Measurements from ENCODE around the gene TSN. TPM values are rescaled to one million over a fixed set of nuclear protein-coding genes. Genes with fewer than 3 reads are reported as not detected.
"Not testable (repeated sequence)": the region's sequence is repeated elsewhere in the genome, so short reads cannot be mapped to it uniquely, and the experiment has no call there.

TSN gene
- polyA plus RNA-seq, 4 donors, result 16.2 to 53.8 (median 29.8) TPM

DNA sequence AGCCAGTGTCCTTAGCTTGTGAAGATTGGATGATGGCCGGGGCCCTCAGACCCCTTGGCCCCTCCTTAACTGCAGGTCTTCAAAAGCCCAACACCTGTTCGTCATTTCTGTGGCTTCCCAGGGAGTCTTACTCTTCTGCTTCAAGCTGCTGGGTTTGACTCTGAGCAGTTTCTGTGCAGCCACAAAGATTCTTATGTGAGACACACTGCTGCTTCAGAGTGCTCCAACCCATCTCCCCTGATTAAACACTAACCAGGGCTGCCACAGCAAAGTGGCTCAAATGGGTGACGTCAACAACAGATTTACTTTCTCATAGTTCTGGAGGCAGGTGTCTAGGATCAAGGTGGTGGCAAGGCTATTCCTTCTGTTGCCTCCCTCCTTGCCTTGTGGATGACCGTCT, 40.8 kb downstream of the TSN start:
- H3K27ac ChIP-seq (ENCODE audit: low read depth in 1 of 3, low read length in 2 of 3), result no peak overlapping the region
- peaks cover 0 to 1% (median 0%) of the 10 kb centered on the region in 3 donors for H3K27me3 ChIP-seq (ENCODE audit: control insufficient read depth in 3 of 3, insufficient read depth in 3 of 3, low read length in 3 of 3)
- H3K36me3 ChIP-seq (ENCODE audit: control insufficient read depth in 3 of 3, insufficient read depth in 2 of 3, low read depth in 1 of 3, low read length in 3 of 3), result no peaks in the 10 kb centered on the region
- 74 to 83% (median 79%) methylated on average over 4 of the region's 4 CpGs for WGBS, 3 donors
- no peak overlapping the region for H3K4me3 ChIP-seq (ENCODE audit: low read depth in 1 of 3, low read length in 3 of 3)
- DNase-seq (no peak), FAIRE-seq (no peak)
- H3K9me3 ChIP-seq (ENCODE audit: control insufficient read depth in 2 of 2, insufficient read depth in 1 of 2, low read depth in 1 of 2, low read length in 1 of 2), result peaks cover 0 to under 1% of the 10 kb centered on the region in 2 donors
- H3K4me1 ChIP-seq (ENCODE audit: control insufficient read depth in 3 of 3, insufficient read depth in 2 of 3, low read depth in 1 of 3, low read length in 2 of 3), result no peaks in the 10 kb centered on the region

DNA sequence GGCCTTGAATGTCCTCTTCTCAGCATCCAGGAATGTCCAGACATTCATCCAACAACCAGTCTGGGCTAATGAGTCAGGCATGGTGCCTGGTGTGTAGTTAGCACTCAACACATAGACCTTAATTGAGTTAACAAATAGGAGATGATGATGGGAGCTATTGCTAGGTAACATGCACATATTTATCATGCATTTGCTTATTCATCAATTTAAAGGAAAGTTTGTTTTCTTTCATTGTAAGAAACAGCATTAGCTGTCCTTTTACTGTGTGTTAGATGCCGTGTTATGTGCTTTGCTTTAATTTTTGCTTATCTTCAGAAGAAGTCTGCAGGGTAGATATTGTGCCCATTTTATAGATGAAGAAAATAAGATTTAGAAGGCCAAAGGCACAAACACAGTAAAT, 43.2 kb downstream of the TSN start:
- no peaks in the 10 kb centered on the region for H3K36me3 ChIP-seq (ENCODE audit: control insufficient read depth in 3 of 3, insufficient read depth in 2 of 3, low read depth in 1 of 3, low read length in 3 of 3)
- WGBS, 3 donors, result 79 to 91% (median 87%) methylated on average over 1 of the region's 1 CpG
- DNase-seq, result no peak
- no peak for FAIRE-seq
- no peaks in the 10 kb centered on the region for H3K4me1 ChIP-seq (ENCODE audit: control insufficient read depth in 3 of 3, insufficient read depth in 2 of 3, low read depth in 1 of 3, low read length in 2 of 3)
- H3K9me3 ChIP-seq (ENCODE audit: control insufficient read depth in 2 of 2, insufficient read depth in 1 of 2, low read depth in 1 of 2, low read length in 1 of 2), result peaks cover 0 to 10% of the 10 kb centered on the region in 2 donors
- H3K27me3 ChIP-seq (ENCODE audit: control insufficient read depth in 3 of 3, insufficient read depth in 3 of 3, low read length in 3 of 3), result no peaks in the 10 kb centered on the region
- no peak overlapping the region for H3K27ac ChIP-seq (ENCODE audit: low read depth in 1 of 3, low read length in 2 of 3)
- no peak overlapping the region for H3K4me3 ChIP-seq (ENCODE audit: low read depth in 1 of 3, low read length in 3 of 3)

DNA sequence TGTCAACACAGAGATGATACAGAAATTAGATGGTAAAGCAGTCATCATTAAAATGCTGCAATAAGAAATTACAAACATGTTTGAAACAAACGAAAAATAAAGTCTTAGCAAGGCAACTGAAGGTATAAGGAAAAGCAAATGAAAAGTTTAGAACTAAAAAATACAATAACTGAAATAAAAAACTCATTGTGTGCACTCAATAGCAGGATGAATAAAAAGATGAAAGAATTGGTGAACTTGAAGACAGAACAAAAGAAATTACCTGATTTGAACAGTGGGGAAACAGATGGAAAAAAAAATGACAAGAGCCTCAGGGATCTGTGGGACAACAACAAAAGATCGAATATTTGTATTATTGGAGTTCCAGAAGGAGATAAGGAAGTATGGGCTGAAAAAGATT, 46.5 kb downstream of the TSN start:
- no peaks in the 10 kb centered on the region for H3K27me3 ChIP-seq (ENCODE audit: control insufficient read depth in 3 of 3, insufficient read depth in 3 of 3, low read length in 3 of 3)
- FAIRE-seq, result no peak
- peaks cover 0 to 10% of the 10 kb centered on the region in 2 donors for H3K9me3 ChIP-seq (ENCODE audit: control insufficient read depth in 2 of 2, insufficient read depth in 1 of 2, low read depth in 1 of 2, low read length in 1 of 2)
- no peaks in the 10 kb centered on the region for H3K4me1 ChIP-seq (ENCODE audit: control insufficient read depth in 3 of 3, insufficient read depth in 2 of 3, low read depth in 1 of 3, low read length in 2 of 3)
- H3K4me3 ChIP-seq (ENCODE audit: low read depth in 1 of 3, low read length in 3 of 3), result no peak overlapping the region
- 43 to 67% (median 54%) methylated on average over 2 of the region's 2 CpGs for WGBS, 3 donors
- no peaks in the 10 kb centered on the region for H3K36me3 ChIP-seq (ENCODE audit: control insufficient read depth in 3 of 3, insufficient read depth in 2 of 3, low read depth in 1 of 3, low read length in 3 of 3)
- no peak overlapping the region for H3K27ac ChIP-seq (ENCODE audit: low read depth in 1 of 3, low read length in 2 of 3)
- no peak for DNase-seq

DNA sequence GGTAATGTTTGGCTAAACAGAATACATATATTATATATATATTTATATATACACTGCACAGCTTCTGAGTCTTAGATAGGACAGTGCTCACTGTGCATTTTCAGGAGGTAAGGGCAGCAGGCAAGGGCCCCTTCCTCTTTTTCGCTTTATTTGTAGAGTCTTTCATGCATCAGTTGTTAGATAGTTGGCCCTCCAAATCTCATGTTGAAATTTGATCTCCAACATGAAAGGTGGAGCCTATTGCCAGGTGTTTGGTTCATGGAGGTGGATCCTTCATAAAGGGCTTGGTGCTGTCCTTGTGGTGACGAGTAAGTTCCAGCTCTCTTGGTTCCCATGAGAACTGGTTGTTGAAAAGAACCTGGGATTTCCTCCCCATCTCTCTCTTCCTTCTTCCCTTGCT, 48.1 kb downstream of the TSN start:
- H3K4me1 ChIP-seq (ENCODE audit: control insufficient read depth in 3 of 3, insufficient read depth in 2 of 3, low read depth in 1 of 3, low read length in 2 of 3), result no peaks in the 10 kb centered on the region
- H3K9me3 ChIP-seq (ENCODE audit: control insufficient read depth in 2 of 2, insufficient read depth in 1 of 2, low read depth in 1 of 2, low read length in 1 of 2), result peaks cover 0 to 10% of the 10 kb centered on the region in 2 donors
- H3K4me3 ChIP-seq (ENCODE audit: low read depth in 1 of 3, low read length in 3 of 3), result no peak overlapping the region
- H3K27me3 ChIP-seq (ENCODE audit: control insufficient read depth in 3 of 3, insufficient read depth in 3 of 3, low read length in 3 of 3), result no peaks in the 10 kb centered on the region
- DNase-seq (no peak), FAIRE-seq (no peak)
- no peak overlapping the region for H3K27ac ChIP-seq (ENCODE audit: low read depth in 1 of 3, low read length in 2 of 3)
- 49 to 74% (median 56%) methylated on average over 2 of the region's 2 CpGs for WGBS, 3 donors
- no peaks in the 10 kb centered on the region for H3K36me3 ChIP-seq (ENCODE audit: control insufficient read depth in 3 of 3, insufficient read depth in 2 of 3, low read depth in 1 of 3, low read length in 3 of 3)

DNA sequence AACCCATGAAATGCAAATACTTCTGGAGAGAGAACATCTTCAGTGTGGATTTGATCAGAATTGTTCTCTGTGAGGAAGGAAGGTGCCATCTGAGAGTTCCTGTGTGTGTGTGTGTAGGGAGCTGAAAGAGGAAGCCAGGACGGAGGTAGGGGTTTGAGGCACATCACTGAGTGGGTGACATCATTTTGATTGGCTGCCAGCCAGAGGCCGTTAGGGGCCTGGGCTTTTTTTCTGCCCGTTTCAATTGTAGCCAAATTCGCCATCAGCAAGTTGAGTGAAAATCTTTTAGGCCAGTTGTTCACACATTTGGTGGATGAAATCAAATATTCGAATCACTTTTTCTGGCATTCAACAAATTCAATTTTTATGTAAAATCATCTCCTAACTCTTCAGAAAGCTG, 48.9 kb downstream of the TSN start:
- 15 to 25% (median 19%) methylated on average over 5 of the region's 5 CpGs for WGBS, 3 donors
- no peaks in the 10 kb centered on the region for H3K4me1 ChIP-seq (ENCODE audit: control insufficient read depth in 3 of 3, insufficient read depth in 2 of 3, low read depth in 1 of 3, low read length in 2 of 3)
- H3K27me3 ChIP-seq (ENCODE audit: control insufficient read depth in 3 of 3, insufficient read depth in 3 of 3, low read length in 3 of 3), result no peaks in the 10 kb centered on the region
- no peak for FAIRE-seq
- no peaks in the 10 kb centered on the region for H3K36me3 ChIP-seq (ENCODE audit: control insufficient read depth in 3 of 3, insufficient read depth in 2 of 3, low read depth in 1 of 3, low read length in 3 of 3)
- DNase-seq, result no peak
- no peak overlapping the region for H3K4me3 ChIP-seq (ENCODE audit: low read depth in 1 of 3, low read length in 3 of 3)
- H3K27ac ChIP-seq (ENCODE audit: low read depth in 1 of 3, low read length in 2 of 3), result no peak overlapping the region
- H3K9me3 ChIP-seq (ENCODE audit: control insufficient read depth in 2 of 2, insufficient read depth in 1 of 2, low read depth in 1 of 2, low read length in 1 of 2), result peaks cover 0 to 10% of the 10 kb centered on the region in 2 donors

DNA sequence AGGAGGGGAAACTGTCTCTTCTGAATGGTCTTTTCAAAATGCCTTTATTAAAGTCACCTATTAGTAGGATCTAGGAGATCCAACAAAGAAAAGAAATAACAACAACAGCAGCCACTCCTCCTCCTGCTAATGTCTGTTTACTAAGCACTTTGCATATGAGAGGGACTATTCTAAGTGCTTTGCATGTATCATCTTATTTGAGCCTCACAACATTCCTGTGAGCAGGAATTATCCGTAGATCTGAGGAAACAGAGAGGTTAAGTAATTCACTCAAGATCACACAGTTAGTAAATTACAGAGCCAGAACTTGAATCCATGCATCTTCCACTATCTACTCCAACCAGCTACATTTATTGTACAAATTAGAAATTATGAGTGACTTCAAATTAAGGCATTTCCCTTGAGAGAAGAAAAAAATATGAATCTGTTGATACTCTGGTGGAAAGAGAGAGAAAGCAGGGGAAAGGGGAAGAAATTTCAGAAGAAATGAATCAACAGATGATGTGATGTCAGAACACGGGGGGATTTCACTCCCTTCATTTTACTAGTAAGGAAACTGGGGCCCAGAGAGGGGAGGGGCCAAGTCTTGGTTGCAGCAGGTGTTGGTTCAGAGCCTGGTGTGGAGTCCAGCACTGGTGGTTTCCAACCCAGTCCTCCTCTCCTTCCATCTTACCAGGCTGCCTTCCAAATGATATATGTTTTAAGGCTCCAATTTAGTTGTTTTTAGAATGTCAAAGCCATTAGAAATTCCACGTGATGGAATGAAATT, 49.7 kb downstream of the TSN start:
- no peaks in the 10 kb centered on the region for H3K4me1 ChIP-seq (ENCODE audit: control insufficient read depth in 3 of 3, insufficient read depth in 2 of 3, low read depth in 1 of 3, low read length in 2 of 3)
- DNase-seq (no peak), FAIRE-seq (no peak)
- no peak overlapping the region for H3K27ac ChIP-seq (ENCODE audit: low read depth in 1 of 3, low read length in 2 of 3)
- H3K27me3 ChIP-seq (ENCODE audit: control insufficient read depth in 3 of 3, insufficient read depth in 3 of 3, low read length in 3 of 3), result no peaks in the 10 kb centered on the region
- H3K9me3 ChIP-seq (ENCODE audit: control insufficient read depth in 2 of 2, insufficient read depth in 1 of 2, low read depth in 1 of 2, low read length in 1 of 2), result peaks cover 0 to 10% of the 10 kb centered on the region in 2 donors
- H3K36me3 ChIP-seq (ENCODE audit: control insufficient read depth in 3 of 3, insufficient read depth in 2 of 3, low read depth in 1 of 3, low read length in 3 of 3), result no peaks in the 10 kb centered on the region
- no peak overlapping the region for H3K4me3 ChIP-seq (ENCODE audit: low read depth in 1 of 3, low read length in 3 of 3)
- 46 to 59% (median 53%) methylated on average over 3 of the region's 3 CpGs for WGBS, 3 donors

DNA sequence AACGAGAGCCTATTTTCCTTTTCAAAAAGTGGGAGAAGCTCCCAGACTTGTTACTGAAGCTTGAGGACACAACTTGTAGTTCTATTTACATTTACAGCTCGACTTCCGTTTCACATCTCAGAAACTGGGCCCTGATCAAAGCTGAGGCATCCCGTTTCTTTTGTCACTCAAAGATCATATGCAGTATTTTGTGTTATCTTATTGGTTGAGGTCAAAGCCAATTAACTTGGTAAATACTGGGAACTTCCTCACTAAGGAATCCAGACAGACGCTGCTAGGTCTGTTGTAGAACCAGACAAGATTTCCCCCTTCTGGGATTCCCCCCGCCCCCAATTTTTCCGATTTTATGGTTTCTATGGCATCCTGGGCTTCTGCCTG, 50.3 kb downstream of the TSN start:
- Histone ChIP-seq H3K27me3 (ENCODE audit: control insufficient read depth in 3 of 3, insufficient read depth in 3 of 3, low read length in 3 of 3) (no peaks in the 10 kb centered on the region), H3K9me3 (ENCODE audit: control insufficient read depth in 2 of 2, insufficient read depth in 1 of 2, low read depth in 1 of 2, low read length in 1 of 2) (peaks cover 0 to 10% of the 10 kb centered on the region in 2 donors), H3K36me3 (ENCODE audit: control insufficient read depth in 3 of 3, insufficient read depth in 2 of 3, low read depth in 1 of 3, low read length in 3 of 3) (no peaks in the 10 kb centered on the region), H3K27ac (ENCODE audit: low read depth in 1 of 3, low read length in 2 of 3) (no peak overlapping the region), H3K4me1 (ENCODE audit: control insufficient read depth in 3 of 3, insufficient read depth in 2 of 3, low read depth in 1 of 3, low read length in 2 of 3) (no peaks in the 10 kb centered on the region), H3K4me3 (ENCODE audit: low read depth in 1 of 3, low read length in 3 of 3) (no peak overlapping the region)
- FAIRE-seq (no peak), DNase-seq (no peak)
- 43 to 53% (median 45%) methylated on average over 7 of the region's 7 CpGs for WGBS, 3 donors

DNA sequence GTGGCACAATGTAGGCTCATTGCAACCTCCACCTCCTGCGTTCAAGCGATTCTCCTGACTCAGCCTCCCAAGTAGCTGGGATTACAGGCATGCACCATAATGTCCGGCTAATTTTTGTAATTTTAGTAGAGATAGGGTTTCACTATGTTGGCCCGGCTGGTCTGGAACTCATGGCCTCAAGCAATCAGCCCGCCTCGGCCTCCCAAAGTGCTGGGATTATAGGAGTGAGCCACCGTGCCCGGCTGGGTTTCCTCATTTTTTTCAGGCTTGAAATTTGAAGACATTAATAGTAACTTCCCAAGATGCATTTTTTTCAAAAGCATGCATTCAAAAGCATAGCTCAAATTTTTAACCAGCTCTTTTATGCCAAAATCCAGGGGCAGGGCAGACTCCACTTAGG, 52.3 kb downstream of the TSN start:
- H3K27me3 ChIP-seq (ENCODE audit: control insufficient read depth in 3 of 3, insufficient read depth in 3 of 3, low read length in 3 of 3); H3K4me3 ChIP-seq (ENCODE audit: low read depth in 1 of 3, low read length in 3 of 3); FAIRE-seq; H3K9me3 ChIP-seq (ENCODE audit: control insufficient read depth in 2 of 2, insufficient read depth in 1 of 2, low read depth in 1 of 2, low read length in 1 of 2); H3K4me1 ChIP-seq (ENCODE audit: control insufficient read depth in 3 of 3, insufficient read depth in 2 of 3, low read depth in 1 of 3, low read length in 2 of 3); H3K36me3 ChIP-seq (ENCODE audit: control insufficient read depth in 3 of 3, insufficient read depth in 2 of 3, low read depth in 1 of 3, low read length in 3 of 3); DNase-seq; H3K27ac ChIP-seq (ENCODE audit: low read depth in 1 of 3, low read length in 2 of 3): not testable (repeated sequence)
- WGBS, 3 donors, result 85 to 92% (median 92%) methylated on average over 8 of the region's 8 CpGs

DNA sequence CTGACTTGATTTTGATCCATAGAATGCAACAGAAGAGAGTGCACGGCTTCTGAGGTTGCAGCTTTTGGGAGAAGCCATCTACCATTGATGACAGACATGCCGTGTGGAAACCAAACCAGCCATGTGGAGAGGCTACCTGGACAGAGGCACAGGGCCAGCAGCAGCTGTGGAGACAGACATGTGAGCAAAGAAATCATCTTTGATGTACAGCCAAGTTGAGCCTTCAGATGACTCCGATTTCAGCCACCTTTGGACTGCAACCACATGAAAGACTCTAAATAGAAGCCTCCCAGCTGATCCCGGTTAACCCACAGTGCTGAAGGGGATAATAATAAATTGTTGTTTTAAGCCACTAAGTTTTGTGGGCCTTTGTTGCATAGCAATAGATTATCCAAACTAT, 54.2 kb downstream of the TSN start:
- DNase-seq (no peak), FAIRE-seq (no peak)
- no peak overlapping the region for H3K27ac ChIP-seq (ENCODE audit: low read depth in 1 of 3, low read length in 2 of 3)
- no peaks in the 10 kb centered on the region for H3K36me3 ChIP-seq (ENCODE audit: control insufficient read depth in 3 of 3, insufficient read depth in 2 of 3, low read depth in 1 of 3, low read length in 3 of 3)
- no peak overlapping the region for H3K4me3 ChIP-seq (ENCODE audit: low read depth in 1 of 3, low read length in 3 of 3)
- H3K9me3 ChIP-seq (ENCODE audit: control insufficient read depth in 2 of 2, insufficient read depth in 1 of 2, low read depth in 1 of 2, low read length in 1 of 2), result no peaks in the 10 kb centered on the region
- H3K4me1 ChIP-seq (ENCODE audit: control insufficient read depth in 3 of 3, insufficient read depth in 2 of 3, low read depth in 1 of 3, low read length in 2 of 3), result no peaks in the 10 kb centered on the region
- peaks cover 0 to 5% (median 0%) of the 10 kb centered on the region in 3 donors for H3K27me3 ChIP-seq (ENCODE audit: control insufficient read depth in 3 of 3, insufficient read depth in 3 of 3, low read length in 3 of 3)
- WGBS, 3 donors, result 14 to 44% (median 32%) methylated on average over 4 of the region's 4 CpGs
